Activated CD4-positive, alpha-beta T cell treated with anti-CD3 and anti-CD28 coated beads, Interleukin-2, amount 10 ng/mL, durations not matched to agents 24 days and 14 days (primary cell): ENCODE results near the gene TM4SF4. TPM values are rescaled to one million over a fixed set of nuclear protein-coding genes. Genes with fewer than 3 reads are reported as not detected.

Source experiments
- DNase-seq: peaks from one replicate; pipeline ENCODE4 v3.0.0; 2022
- H3K27ac Mint-ChIP-seq: one replicate; pipeline ENCODE4 v1.8.0; 2022; ENCODE audit warnings: mild to moderate bottlenecking, mixed read lengths
- H3K27me3 Mint-ChIP-seq: one replicate; pipeline ENCODE4 v1.8.0; 2022; ENCODE audit warnings: mixed read lengths
- H3K36me3 Mint-ChIP-seq: one replicate; pipeline ENCODE4 v1.8.0; 2022; ENCODE audit warnings: low read depth, mild to moderate bottlenecking, mixed read lengths
- H3K4me1 Mint-ChIP-seq: one replicate; pipeline ENCODE4 v1.8.0; 2021; ENCODE audit warnings: mixed read lengths
- H3K4me3 Mint-ChIP-seq: one replicate; pipeline ENCODE4 v1.8.0; 2022; ENCODE audit warnings: mild to moderate bottlenecking, moderate library complexity, mixed read lengths
- H3K9me3 Mint-ChIP-seq: one replicate; pipeline ENCODE4 v1.8.0; 2021; ENCODE audit warnings: mixed read lengths
- intact Hi-C: fragments of 100-400 bp; cut with micrococcal nuclease; formaldehyde crosslinking; loops from one replicate; pipeline ENCODE4 v1.15.1; 2023
- total RNA-seq: library from RNA; stranded (reverse); gene quantifications from 2 replicates; pipeline ENCODE4 v1.2.3, GENCODE V29; 2022

Gene TM4SF4
- total RNA-seq, 1 donor from 2014 or later: not detected

DNA sequence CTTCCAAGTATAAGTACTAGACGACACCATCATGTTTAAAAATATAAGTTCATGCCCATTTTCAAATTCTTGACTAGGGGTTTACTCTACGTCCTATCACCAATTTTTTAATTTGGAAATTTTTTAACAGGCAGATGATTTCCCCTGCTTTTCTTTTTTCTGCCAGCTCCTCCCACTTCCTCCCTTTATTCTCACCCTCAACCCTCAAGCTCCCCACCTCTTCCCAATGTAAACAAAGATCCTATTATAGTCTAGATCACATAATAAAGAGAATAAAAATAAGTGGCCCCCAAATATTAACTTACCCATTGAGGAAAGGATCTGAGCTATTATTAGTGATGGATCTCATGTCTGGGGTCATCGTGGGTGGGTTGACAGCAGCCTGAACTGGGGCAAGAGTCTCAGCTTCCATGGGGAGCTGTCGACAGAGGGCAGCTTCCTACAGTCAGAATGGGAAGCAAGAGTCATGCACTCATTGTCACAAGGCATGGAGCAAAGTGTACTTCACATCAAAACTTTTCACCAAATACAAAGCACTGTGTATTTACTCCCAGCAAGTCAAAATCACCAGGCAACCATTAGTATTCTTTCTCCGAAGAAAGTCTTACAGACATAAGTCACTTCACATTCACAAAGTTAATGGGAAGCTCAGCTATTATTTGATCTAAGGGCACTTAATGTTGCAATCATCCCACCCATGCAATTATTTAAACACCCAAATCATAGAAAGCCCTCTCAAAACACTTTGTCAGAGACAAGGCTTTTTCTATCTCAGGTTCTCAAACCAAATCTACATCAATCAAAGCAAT, 53.2 kb downstream of the TM4SF4 start:
- DNase-seq: no peak
- H3K27me3 Mint-ChIP-seq: peaks cover 2% of the 10 kb centered on the region
- intact Hi-C loops: no loop called here
- H3K4me3 Mint-ChIP-seq: no peak overlapping the region
- no peak overlapping the region for H3K27ac Mint-ChIP-seq
- H3K4me1 Mint-ChIP-seq: peaks cover 2% of the 10 kb centered on the region
- H3K36me3 Mint-ChIP-seq: no peaks in the 10 kb centered on the region
- H3K9me3 Mint-ChIP-seq: no peaks in the 10 kb centered on the region

- H3K4me3 Mint-ChIP-seq: no peak overlapping the region
- no peaks in the 10 kb centered on the region for H3K9me3 Mint-ChIP-seq
- no peaks in the 10 kb centered on the region for H3K36me3 Mint-ChIP-seq
Measured at GRCh38 chr3:149528340-149528650, 53.8 kb downstream of the TM4SF4 start.

GRCh38 chr3:149529099-149529498, 54.6 kb downstream of the TM4SF4 start:
- H3K4me1 Mint-ChIP-seq: peaks cover 5% of the 10 kb centered on the region
- H3K9me3 Mint-ChIP-seq: no peaks in the 10 kb centered on the region
- intact Hi-C loops: no loop called here
- H3K36me3 Mint-ChIP-seq: no peaks in the 10 kb centered on the region
- H3K27ac Mint-ChIP-seq: no peak overlapping the region
- no peak for DNase-seq
- peaks cover 5% of the 10 kb centered on the region for H3K27me3 Mint-ChIP-seq
- H3K4me3 Mint-ChIP-seq: no peak overlapping the region

More at GRCh38 chr3:149528340-149528650, 53.8 kb downstream of the TM4SF4 start:
- Mint-ChIP-seq H3K27me3 (peaks cover 2% of the 10 kb centered on the region), H3K27ac (no peak overlapping the region), H3K4me1 (peaks cover 5% of the 10 kb centered on the region)
- intact Hi-C loops: no loop called here
- DNase-seq: no peak

- Mint-ChIP-seq H3K27ac (no peak overlapping the region), H3K4me3 (no peak overlapping the region), H3K36me3 (no peaks in the 10 kb centered on the region), H3K9me3 (no peaks in the 10 kb centered on the region), H3K27me3 (peaks cover 6% of the 10 kb centered on the region), H3K4me1 (peaks cover 5% of the 10 kb centered on the region)
- no peak for DNase-seq
- intact Hi-C loops: loop anchor here (5.0 kb wide), 1 partner anchor 240 kb away; no protein-coding TSS in a partner anchor
Measured at GRCh38 chr3:149532489-149533180, 58.1 kb downstream of the TM4SF4 start.

DNA sequence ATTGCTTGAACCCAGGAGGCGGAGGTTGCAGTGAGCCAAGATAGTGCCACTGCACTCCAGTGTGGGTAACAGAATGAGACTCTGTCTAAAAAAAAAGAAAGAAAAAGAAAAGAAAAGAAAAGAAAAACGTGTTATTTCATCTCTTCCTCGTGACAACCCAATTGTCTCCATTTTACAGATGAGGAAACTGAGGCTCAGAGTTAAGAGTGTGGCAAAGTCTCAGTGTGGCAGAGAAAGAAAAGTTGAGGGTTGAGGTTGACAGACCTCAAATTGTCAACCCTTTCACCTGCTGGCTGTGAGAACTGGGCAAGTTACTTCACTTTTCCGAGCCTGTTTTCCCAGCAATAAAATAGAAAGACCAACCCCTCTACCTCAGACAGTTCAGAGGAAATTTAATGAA, 59.6 kb downstream of the TM4SF4 start:
- Mint-ChIP-seq H3K27ac (no peak overlapping the region), H3K4me1 (peaks cover 5% of the 10 kb centered on the region), H3K36me3 (no peaks in the 10 kb centered on the region), H3K27me3 (peaks cover 6% of the 10 kb centered on the region), H3K4me3 (no peak overlapping the region), H3K9me3 (no peaks in the 10 kb centered on the region)
- intact Hi-C loops: loop anchor here (5.0 kb wide), 1 partner anchor 238 kb away; no protein-coding TSS in a partner anchor
- DNase-seq: no peak

- Mint-ChIP-seq H3K27ac (no peak overlapping the region), H3K9me3 (no peaks in the 10 kb centered on the region)
- intact Hi-C loops: loop anchor here (5.0 kb wide), 1 partner anchor 237 kb away; no protein-coding TSS in a partner anchor
Measured at GRCh38 chr3:149534671-149535332, 60.3 kb downstream of the TM4SF4 start.

GRCh38 chr3:149535333-149535685, 60.8 kb downstream of the TM4SF4 start:
- Mint-ChIP-seq H3K4me1 (peaks cover 5% of the 10 kb centered on the region), H3K9me3 (no peaks in the 10 kb centered on the region), H3K4me3 (no peak overlapping the region), H3K36me3 (no peaks in the 10 kb centered on the region), H3K27me3 (peaks cover 9% of the 10 kb centered on the region), H3K27ac (no peak overlapping the region)
- intact Hi-C loops: no loop called here
- DNase-seq: no peak

More at GRCh38 chr3:149534671-149535332, 60.3 kb downstream of the TM4SF4 start:
- Mint-ChIP-seq H3K36me3 (no peaks in the 10 kb centered on the region), H3K4me1 (peaks cover 5% of the 10 kb centered on the region), H3K27me3 (peaks cover 6% of the 10 kb centered on the region), H3K4me3 (no peak overlapping the region)
- no peak for DNase-seq

GRCh38 chr3:149536429-149536828, 61.9 kb downstream of the TM4SF4 start:
- Mint-ChIP-seq H3K4me3 (no peak overlapping the region), H3K36me3 (no peaks in the 10 kb centered on the region), H3K27ac (no peak overlapping the region), H3K9me3 (no peaks in the 10 kb centered on the region), H3K4me1 (peaks cover 5% of the 10 kb centered on the region), H3K27me3 (peaks cover 9% of the 10 kb centered on the region)
- DNase-seq: no peak
- intact Hi-C loops: no loop called here

DNA sequence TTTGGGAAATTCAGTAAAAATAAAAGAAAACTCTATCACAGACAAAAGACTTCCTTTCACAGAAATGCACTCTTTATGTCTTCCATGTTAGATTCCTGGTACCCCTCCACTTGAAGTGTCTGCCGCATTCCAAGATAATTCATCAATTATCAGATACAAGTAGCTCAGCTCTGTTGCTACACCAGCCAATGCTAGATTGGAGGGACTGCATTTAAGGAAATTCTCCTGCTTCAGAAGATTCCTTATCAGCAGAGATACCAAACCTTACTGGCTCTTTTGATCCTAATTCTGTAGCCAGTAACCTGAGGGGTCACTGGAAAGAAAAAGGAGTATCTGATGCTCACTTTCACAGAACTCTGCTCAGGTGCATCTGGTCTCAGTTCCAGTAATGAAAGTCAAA, 63.9 kb downstream of the TM4SF4 start:
- H3K4me3 Mint-ChIP-seq: no peak overlapping the region
- H3K27ac Mint-ChIP-seq: no peak overlapping the region
- intact Hi-C loops: no loop called here
- peaks cover 9% of the 10 kb centered on the region for H3K27me3 Mint-ChIP-seq
- H3K9me3 Mint-ChIP-seq: no peaks in the 10 kb centered on the region
- H3K36me3 Mint-ChIP-seq: no peaks in the 10 kb centered on the region
- no peak for DNase-seq
- no peaks in the 10 kb centered on the region for H3K4me1 Mint-ChIP-seq

DNA sequence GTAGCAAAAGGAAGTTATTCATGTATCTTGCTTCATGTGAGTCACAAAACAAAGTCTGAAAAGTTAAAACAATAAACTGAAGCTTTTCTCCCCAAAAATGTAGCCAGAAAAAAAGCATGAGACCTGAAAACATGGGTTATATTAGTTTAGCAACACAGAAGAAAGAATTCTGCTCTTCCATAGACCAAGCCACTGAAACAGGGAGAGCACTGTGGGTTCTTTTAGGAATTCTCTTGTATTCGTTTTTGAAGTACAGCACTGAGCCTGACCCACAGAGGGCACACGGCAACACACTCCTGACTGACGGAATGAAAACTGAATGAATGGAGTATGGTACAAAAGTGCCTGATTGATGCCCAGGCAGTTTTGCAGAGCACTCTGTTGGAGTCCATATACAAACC, 66.6 kb downstream of the TM4SF4 start:
- H3K4me1 Mint-ChIP-seq: no peaks in the 10 kb centered on the region
- H3K4me3 Mint-ChIP-seq: no peak overlapping the region
- H3K36me3 Mint-ChIP-seq: no peaks in the 10 kb centered on the region
- no peak overlapping the region for H3K27ac Mint-ChIP-seq
- intact Hi-C loops: no loop called here
- H3K27me3 Mint-ChIP-seq: peaks cover 9% of the 10 kb centered on the region
- H3K9me3 Mint-ChIP-seq: no peaks in the 10 kb centered on the region
- DNase-seq: no peak

DNA sequence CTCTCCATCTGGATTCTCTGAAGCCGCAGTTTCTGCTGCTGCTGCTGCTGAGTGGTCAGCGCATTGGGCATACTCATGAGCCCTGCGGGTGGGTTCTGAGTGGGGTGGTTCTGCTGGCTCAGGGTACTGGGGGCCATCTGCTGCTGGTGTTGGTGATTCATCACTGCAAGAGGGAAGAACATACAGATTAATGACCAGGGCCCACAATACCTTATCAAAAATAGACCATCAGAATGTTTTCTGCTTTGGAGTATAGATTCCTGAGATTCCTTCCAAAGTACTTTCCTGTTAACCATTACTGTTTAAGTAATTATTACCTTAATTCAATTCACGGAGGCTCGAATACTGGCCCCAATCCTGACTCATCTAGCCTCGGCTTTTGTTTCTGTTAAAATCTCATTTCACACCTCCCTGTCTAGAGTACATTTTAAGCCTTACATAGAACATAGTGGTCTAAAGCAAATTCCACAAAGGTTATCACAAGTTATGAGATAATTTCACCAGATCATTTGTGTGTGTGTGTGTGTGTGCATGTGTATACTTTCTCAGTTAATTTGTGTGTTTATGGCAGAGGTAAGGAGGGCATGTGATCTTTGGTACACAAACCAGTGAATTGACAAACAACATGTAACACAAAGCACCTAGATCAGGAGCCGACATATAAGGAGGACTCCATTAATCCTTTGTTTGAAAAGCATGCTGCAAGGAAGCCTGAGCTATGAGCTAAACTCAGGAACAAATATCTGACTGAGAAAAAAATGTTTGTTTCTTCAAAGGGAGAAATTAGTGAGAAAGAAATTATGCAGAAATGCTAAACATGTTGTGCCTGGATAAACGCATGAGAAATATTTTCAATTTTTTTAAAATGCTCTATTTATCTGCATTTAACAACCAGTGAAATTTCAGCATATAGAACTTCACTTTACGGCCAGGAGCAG, 68.1 kb downstream of the TM4SF4 start:
- no peaks in the 10 kb centered on the region for H3K4me1 Mint-ChIP-seq

DNA sequence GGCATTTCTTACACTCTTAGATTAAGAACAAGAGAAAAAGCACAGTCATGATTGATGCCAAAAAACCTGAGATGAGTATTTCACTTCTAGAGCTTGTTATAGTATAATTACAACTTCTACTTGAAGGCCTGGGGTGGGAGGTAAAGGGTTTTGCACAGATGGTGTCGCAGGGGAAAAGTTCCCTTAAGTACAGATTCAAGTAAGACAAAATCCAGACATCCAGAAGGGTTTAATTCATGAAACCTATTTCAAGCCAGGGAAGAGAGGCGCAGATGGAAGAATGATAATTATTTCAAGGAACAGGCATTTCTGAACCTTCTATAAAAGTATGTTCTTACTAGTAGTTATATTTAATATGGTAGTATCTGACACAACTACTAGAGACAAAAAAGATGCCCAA, 70.6 kb downstream of the TM4SF4 start:
- Mint-ChIP-seq H3K4me1 (no peaks in the 10 kb centered on the region), H3K9me3 (no peaks in the 10 kb centered on the region), H3K27me3 (peaks cover 10% of the 10 kb centered on the region), H3K4me3 (no peak overlapping the region), H3K36me3 (no peaks in the 10 kb centered on the region), H3K27ac (no peak overlapping the region)
- intact Hi-C loops: no loop called here
- DNase-seq: no peak

More for the DNA sequence above, 68.1 kb downstream of the TM4SF4 start:
- H3K4me3 Mint-ChIP-seq: no peak overlapping the region
- DNase-seq: no peak
- H3K9me3 Mint-ChIP-seq: no peaks in the 10 kb centered on the region
- intact Hi-C loops: no loop called here
- H3K27ac Mint-ChIP-seq: no peak overlapping the region
- no peaks in the 10 kb centered on the region for H3K36me3 Mint-ChIP-seq
- peaks cover 11% of the 10 kb centered on the region for H3K27me3 Mint-ChIP-seq

DNA sequence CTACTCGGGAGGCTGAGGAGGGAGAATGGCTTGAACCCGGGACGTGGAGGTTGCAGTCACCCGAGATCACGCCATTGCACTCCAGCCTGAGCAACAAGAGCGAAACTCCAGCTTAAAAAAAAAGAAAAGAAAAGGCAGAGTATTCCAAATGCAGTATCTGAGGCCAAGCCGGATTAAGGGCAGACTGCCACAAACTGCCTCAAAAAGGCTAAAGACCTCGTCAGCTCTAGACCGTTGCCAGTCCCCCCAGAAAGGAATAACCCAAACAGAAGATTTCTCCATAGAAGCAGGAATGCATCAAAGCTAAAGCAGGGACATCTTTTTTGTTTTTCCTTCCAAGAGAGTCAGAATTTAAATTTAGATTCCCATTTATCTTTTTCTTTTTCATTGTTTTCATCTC, 72.9 kb downstream of the TM4SF4 start:
- intact Hi-C loops: no loop called here
- Mint-ChIP-seq H3K27me3 (peaks cover 8% of the 10 kb centered on the region), H3K9me3 (no peaks in the 10 kb centered on the region), H3K27ac (no peak overlapping the region), H3K4me3 (no peak overlapping the region), H3K36me3 (no peaks in the 10 kb centered on the region), H3K4me1 (no peaks in the 10 kb centered on the region)
- no peak for DNase-seq
